Dedifferentiated amniotic fluid mesenchymal stem cell (primary cell): Measurements from ENCODE around the gene GABRB2.
"Not testable (repeated sequence)": the region's sequence is repeated elsewhere in the genome, so short reads cannot be mapped to it uniquely, and the experiment has no call there.

ENCODE experiments used
- DNase-seq: peaks from one replicate; pipeline ENCODE4 v3.0.0-alpha.2; 2016; ENCODE audit errors: extremely low spot score

GABRB2 gene

GRCh38 chr5:161299053-161299452 lies 247.5 kb downstream of the GABRB2 start:
- DNase-seq: no peak

- not testable (repeated sequence) for DNase-seq
Observed at GRCh38 chr5:161297388-161297787, 249.1 kb downstream of the GABRB2 start.

- no peak for DNase-seq
Observed at GRCh38 chr5:161295721-161296250, 250.7 kb downstream of the GABRB2 start.

GRCh38 chr5:161288071-161288470 lies 258.5 kb downstream of the GABRB2 start:
- no peak for DNase-seq

GRCh38 chr5:161287436-161287835 lies 259.1 kb downstream of the GABRB2 start:
- no peak for DNase-seq

GRCh38 chr5:161286066-161286655 lies 260.4 kb downstream of the GABRB2 start:
- DNase-seq: no peak

- no peak for DNase-seq
Observed at GRCh38 chr5:161284445-161284844, 262.1 kb downstream of the GABRB2 start.

- no peak for DNase-seq
Observed at GRCh38 chr5:161283296-161283695, 263.2 kb downstream of the GABRB2 start.

GRCh38 chr5:161278739-161279660 lies 267.5 kb downstream of the GABRB2 start:
- DNase-seq: no peak

- no peak for DNase-seq
Observed at GRCh38 chr5:161277011-161277410, 269.5 kb downstream of the GABRB2 start.

GRCh38 chr5:161274951-161275350 lies 271.6 kb downstream of the GABRB2 start:
- no peak for DNase-seq

GRCh38 chr5:161273410-161273809 lies 273.1 kb downstream of the GABRB2 start:
- DNase-seq: no peak

GRCh38 chr5:161271816-161272215 lies 274.7 kb downstream of the GABRB2 start:
- DNase-seq: no peak

- DNase-seq: no peak
Observed at GRCh38 chr5:161269125-161269524, 277.4 kb downstream of the GABRB2 start.

GRCh38 chr5:161266954-161267353 lies 279.6 kb downstream of the GABRB2 start:
- no peak for DNase-seq

GRCh38 chr5:161265006-161265405 lies 281.5 kb downstream of the GABRB2 start:
- no peak for DNase-seq

- DNase-seq: no peak
Observed at GRCh38 chr5:161263191-161263590, 283.3 kb downstream of the GABRB2 start.

GRCh38 chr5:161261668-161262323 lies 284.7 kb downstream of the GABRB2 start:
- DNase-seq: no peak

GRCh38 chr5:161258438-161258837 lies 288.1 kb downstream of the GABRB2 start:
- no peak for DNase-seq

- no peak for DNase-seq
Observed at GRCh38 chr5:161256957-161257356, 289.6 kb downstream of the GABRB2 start.

- DNase-seq: not testable (repeated sequence)
Observed at GRCh38 chr5:161252955-161253354, 293.6 kb downstream of the GABRB2 start.

GRCh38 chr5:161246749-161247148 lies 299.8 kb downstream of the GABRB2 start:
- DNase-seq: no peak
